ENCODE measurements around the gene ZIC4. TPM values are rescaled to one million over a fixed set of nuclear protein-coding genes. Genes with fewer than 3 reads are reported as not detected.

Gene ZIC4
- total and polyA plus RNA-seq, 2 of the 4 experiments (the other 2 are of a cell fraction): not detected

GRCh38 chr3:147414390-147415138, 8.2 kb upstream of the ZIC4 start:
- no CpG with 5 or more reads among the region's 18 CpGs for WGBS, 2 experiments (ENCODE audit: extremely low coverage in 2 of 2, insufficient read length in 1 of 2)
- in situ Hi-C loops (cut with MboI; ENCODE audit: low sequenced_read_pairs) (no loop called here), intact Hi-C loops (cut with micrococcal nuclease) (loop anchor here (5.0 kb wide), 1 partner anchor 992 kb away; no protein-coding TSS in a partner anchor), dilution Hi-C loops (cut with HindIII; ENCODE audit: low sequenced_read_pairs, unreplicated experiment) (no loop called here)
- ChIA-PET POLR2A (ENCODE audit: unreplicated experiment) (no interaction called here), CTCF (interaction anchor here (0.7 kb wide), 1 partner anchor 13 kb away, joined by 3 read pairs; no protein-coding TSS in a partner anchor)
- Histone ChIP-seq H3K36me3 (ENCODE audit: control insufficient read depth, insufficient read depth, low read length) (no peaks in the 10 kb centered on the region), H3K9me3 (ENCODE audit: control insufficient read depth, insufficient read depth, low read length) (peaks cover 13% of the 10 kb centered on the region), H3K9ac (ENCODE audit: low read depth, low read length) (no peak overlapping the region), H2BK20ac (ENCODE audit: low read depth, low read length) (no peak overlapping the region), H3K4me3 (ENCODE audit: insufficient read depth, low read depth, low read length) (no peak overlapping the region), H2BK15ac (ENCODE audit: low read depth, low read length) (no peak overlapping the region), H3K14ac (replicated peaks; ENCODE audit: low read depth, low read length) (no peak overlapping the region), H3K4ac (ENCODE audit: low read depth, low read length) (no peak overlapping the region), H4K5ac (ENCODE audit: low read depth, low read length) (no peak overlapping the region), H4K91ac (ENCODE audit: insufficient read depth, low read depth, low read length) (no peak overlapping the region), H3K56ac (ENCODE audit: extremely low read depth, insufficient read depth, low read length) (no peak overlapping the region), H2AK9ac (replicated peaks; ENCODE audit: low read depth, low read length, poor library complexity) (no peak overlapping the region), H3K18ac (ENCODE audit: low read depth, low read length) (no peak overlapping the region), H2AFZ (replicated peaks; ENCODE audit: low read length, poor library complexity) (no peak overlapping the region), H4K20me1 (ENCODE audit: insufficient read depth, low read length) (0 out of 2 replicates have a peak, but pooled peaks cover 3% of the 10 kb centered on the region), H2AK5ac (ENCODE audit: low read depth, low read length) (no peak overlapping the region), H2BK5ac (ENCODE audit: low read depth, low read length, poor library complexity, severe bottlenecking) (no peak overlapping the region), H3K79me1 (ENCODE audit: low read depth in 1 of 2, low read length in 2 of 2) (no peaks in the 10 kb centered on the region), H2BK120ac (ENCODE audit: low read depth, low read length) (no peak overlapping the region), H3K9me1 (ENCODE audit: insufficient read depth, low read length) (0 out of 2 replicates have a peak, but pooled peaks cover 3% of the 10 kb centered on the region), H3K27ac (ENCODE audit: insufficient read depth, low read length) (no peak overlapping the region), H3K4me1 (ENCODE audit: control insufficient read depth, insufficient read depth, low read length) (no peaks in the 10 kb centered on the region), H3K27me3 (ENCODE audit: control insufficient read depth, insufficient read depth, low read length) (peaks cover 78% of the 10 kb centered on the region), H3K4me2 (ENCODE audit: low read depth, low read length) (no peak overlapping the region), H3K23ac (ENCODE audit: low read depth, low read length) (no peak overlapping the region), H4K8ac (ENCODE audit: low read depth in 2 of 2, low read length in 2 of 2) (no peak overlapping the region)
- DNase-seq (no peak), ATAC-seq (ENCODE audit: low read depth) (no peak)
- no TSS peak for BruUV-seq (replicated peaks)
- no peak for TF ChIP-seq MAZ (IDR thresholded peaks at IDR 0.05; ENCODE audit: borderline replicate concordance, low read depth, low read length)
- TF ChIP-seq CTCF (conservative IDR thresholded peaks at IDR 0.05; ENCODE audit: low read depth, low read length): no peak
- TF ChIP-seq MAFK (IDR thresholded peaks at IDR 0.05; ENCODE audit: low read depth, low read length): no peak
- TF ChIP-seq NFE2L2 (IDR thresholded peaks at IDR 0.05; ENCODE audit: low read depth, low read length): no peak
- no peak for TF ChIP-seq CHD1 (IDR thresholded peaks at IDR 0.05; ENCODE audit: low read depth, low read length)
- no peak for TF ChIP-seq BHLHE40 (IDR thresholded peaks at IDR 0.05; ENCODE audit: low read depth, low read length)
- no peak for TF ChIP-seq POLR2A (IDR thresholded peaks at IDR 0.05; ENCODE audit: low read depth, low read length)
- no peak for TF ChIP-seq USF2 (IDR thresholded peaks at IDR 0.05; ENCODE audit: low read depth, low read length)
- no peak for TF ChIP-seq CEBPB (IDR thresholded peaks at IDR 0.05; ENCODE audit: low read depth, low read length)
- TF ChIP-seq FOS (IDR thresholded peaks at IDR 0.05; ENCODE audit: low read depth, low read length): no peak
- TF ChIP-seq ELK1 (IDR thresholded peaks at IDR 0.05; ENCODE audit: borderline replicate concordance, low read depth, low read length): no peak
- no peak for TF ChIP-seq MXI1 (IDR thresholded peaks at IDR 0.05; ENCODE audit: borderline replicate concordance, low read depth, low read length)
